ENCODE measurements around the gene THOC5.
A peak's percentile ranks its signal among the peaks of the same experiment; 100 is the strongest.
"Not testable (repeated sequence)": the region's sequence is repeated elsewhere in the genome, so short reads cannot be mapped to it uniquely, and the experiment has no call there.

THOC5 gene

GRCh38 chr22:29503811-29504372 lies 49.7 kb downstream of the THOC5 start:
- DNase-seq, result peak; percentile 90

DNA sequence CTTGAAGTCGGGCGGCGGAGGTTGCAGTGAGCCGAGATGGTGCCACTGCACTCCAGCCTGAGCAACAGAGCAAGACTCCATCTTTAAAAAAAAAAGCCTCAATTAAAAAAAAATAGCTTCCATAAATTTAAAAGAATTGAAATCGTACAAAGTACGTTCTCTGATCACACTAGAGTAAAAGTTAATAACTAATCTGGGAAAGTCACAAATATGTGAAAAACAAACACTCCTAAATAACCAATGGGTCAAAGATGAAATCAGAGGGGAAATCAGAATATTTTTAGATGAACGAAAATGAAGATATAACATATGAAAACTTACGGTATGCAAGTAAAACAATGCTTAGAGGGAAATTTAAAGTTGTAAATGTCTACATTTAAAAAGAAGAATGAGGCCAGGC lies 53.7 kb downstream of the THOC5 start:
- no peak for DNase-seq

- no peak for DNase-seq
Measured at GRCh38 chr22:29493636-29494035, 59.9 kb downstream of the THOC5 start.

DNA sequence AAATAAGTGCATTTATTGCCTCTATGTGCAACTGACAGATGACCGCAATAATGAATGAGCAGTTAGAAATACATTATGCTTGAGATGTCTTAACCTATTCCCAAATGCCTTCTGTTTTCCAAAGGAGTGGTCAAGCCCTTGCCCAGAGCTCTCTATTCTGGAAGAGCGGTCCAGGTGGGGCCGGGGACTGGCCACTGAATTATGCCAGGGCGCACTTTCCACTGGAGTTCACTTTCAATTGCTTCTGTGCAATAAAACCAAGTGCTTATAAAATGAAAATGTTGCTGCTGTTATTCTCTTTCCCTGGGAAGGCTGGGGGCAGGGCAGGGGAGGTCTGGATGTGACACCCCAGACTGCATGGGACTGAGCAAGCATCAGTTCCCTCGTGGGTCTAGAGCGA lies 62.5 kb downstream of the THOC5 start:
- no peak for DNase-seq

DNA sequence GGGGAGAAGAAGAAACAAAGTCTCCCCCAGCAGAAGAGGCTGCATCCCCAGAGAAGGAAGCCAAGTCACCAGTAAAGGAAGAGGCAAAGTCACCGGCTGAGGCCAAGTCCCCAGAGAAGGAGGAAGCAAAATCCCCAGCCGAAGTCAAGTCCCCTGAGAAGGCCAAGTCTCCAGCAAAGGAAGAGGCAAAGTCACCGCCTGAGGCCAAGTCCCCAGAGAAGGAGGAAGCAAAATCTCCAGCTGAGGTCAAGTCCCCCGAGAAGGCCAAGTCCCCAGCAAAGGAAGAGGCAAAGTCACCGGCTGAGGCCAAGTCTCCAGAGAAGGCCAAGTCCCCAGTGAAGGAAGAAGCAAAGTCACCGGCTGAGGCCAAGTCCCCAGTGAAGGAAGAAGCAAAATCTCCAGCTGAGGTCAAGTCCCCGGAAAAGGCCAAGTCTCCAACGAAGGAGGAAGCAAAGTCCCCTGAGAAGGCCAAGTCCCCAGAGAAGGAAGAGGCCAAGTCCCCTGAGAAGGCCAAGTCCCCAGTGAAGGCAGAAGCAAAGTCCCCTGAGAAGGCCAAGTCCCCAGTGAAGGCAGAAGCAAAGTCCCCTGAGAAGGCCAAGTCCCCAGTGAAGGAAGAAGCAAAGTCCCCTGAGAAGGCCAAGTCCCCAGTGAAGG lies 64.3 kb downstream of the THOC5 start:
- DNase-seq, result not testable (repeated sequence)

GRCh38 chr22:29487426-29487986 lies 66.1 kb downstream of the THOC5 start:
- no peak for DNase-seq

DNA sequence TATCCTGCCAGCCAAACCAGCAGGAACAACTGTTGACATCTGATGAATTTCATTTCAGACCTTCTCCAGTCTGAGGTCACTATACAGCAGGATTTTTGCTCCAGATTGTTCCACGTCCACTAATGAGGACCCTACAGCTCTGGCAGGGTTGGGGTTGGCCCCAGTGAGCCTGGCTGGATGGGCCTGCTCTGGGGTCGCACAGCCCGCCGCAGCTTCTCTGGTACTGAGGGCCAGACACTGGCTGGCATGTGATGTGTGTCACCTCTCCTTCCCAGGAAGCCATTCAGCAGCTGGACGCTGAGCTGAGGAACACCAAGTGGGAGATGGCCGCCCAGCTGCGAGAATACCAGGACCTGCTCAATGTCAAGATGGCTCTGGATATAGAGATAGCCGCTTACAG lies 68.1 kb downstream of the THOC5 start:
- DNase-seq, result no peak

GRCh38 chr22:29484642-29485041 lies 68.9 kb downstream of the THOC5 start:
- no peak for DNase-seq

DNA sequence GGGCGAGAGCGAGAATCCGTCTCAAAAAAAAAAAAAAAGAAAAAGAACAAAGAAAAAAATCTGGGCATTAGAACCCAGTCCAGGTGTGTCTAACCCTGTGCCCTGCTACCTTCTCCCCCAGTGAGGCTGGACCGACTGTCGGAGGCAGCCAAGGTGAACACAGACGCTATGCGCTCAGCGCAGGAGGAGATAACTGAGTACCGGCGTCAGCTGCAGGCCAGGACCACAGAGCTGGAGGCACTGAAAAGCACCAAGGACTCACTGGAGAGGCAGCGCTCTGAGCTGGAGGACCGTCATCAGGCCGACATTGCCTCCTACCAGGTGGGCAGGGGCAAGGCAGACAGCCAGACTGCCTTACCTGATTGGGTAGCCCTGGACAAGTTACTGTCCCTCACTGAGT lies 70.3 kb downstream of the THOC5 start:
- no peak for DNase-seq

- DNase-seq, result no peak
Measured at GRCh38 chr22:29482726-29483125, 70.8 kb downstream of the THOC5 start.

DNA sequence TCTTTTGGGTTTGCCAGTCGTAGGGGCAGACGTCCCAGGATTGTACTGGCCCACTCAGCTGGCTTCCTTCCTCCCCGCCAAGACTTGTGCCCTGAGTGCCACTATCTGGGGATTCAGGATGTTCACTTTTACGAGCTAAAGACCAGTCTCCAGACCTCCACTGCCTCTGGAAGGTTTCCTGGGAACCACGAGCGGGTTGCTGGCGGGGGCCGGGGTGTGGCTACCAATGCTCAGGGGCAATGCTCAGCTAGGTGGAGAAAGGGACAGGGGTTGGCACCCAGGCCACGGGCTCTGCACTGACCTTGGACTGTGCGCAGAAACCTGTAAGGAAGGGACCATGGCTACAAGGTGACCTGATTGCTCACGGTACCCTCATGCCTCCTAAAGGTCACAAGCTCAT lies 71.3 kb downstream of the THOC5 start:
- no peak for DNase-seq

GRCh38 chr22:29481265-29482000 lies 72.1 kb downstream of the THOC5 start:
- DNase-seq, result no peak

- peak; percentile 77 for DNase-seq
Measured at GRCh38 chr22:29480512-29481264, 72.9 kb downstream of the THOC5 start.

DNA sequence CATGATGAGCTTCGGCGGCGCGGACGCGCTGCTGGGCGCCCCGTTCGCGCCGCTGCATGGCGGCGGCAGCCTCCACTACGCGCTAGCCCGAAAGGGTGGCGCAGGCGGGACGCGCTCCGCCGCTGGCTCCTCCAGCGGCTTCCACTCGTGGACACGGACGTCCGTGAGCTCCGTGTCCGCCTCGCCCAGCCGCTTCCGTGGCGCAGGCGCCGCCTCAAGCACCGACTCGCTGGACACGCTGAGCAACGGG lies 73.4 kb downstream of the THOC5 start:
- DNase-seq, result no peak

DNA sequence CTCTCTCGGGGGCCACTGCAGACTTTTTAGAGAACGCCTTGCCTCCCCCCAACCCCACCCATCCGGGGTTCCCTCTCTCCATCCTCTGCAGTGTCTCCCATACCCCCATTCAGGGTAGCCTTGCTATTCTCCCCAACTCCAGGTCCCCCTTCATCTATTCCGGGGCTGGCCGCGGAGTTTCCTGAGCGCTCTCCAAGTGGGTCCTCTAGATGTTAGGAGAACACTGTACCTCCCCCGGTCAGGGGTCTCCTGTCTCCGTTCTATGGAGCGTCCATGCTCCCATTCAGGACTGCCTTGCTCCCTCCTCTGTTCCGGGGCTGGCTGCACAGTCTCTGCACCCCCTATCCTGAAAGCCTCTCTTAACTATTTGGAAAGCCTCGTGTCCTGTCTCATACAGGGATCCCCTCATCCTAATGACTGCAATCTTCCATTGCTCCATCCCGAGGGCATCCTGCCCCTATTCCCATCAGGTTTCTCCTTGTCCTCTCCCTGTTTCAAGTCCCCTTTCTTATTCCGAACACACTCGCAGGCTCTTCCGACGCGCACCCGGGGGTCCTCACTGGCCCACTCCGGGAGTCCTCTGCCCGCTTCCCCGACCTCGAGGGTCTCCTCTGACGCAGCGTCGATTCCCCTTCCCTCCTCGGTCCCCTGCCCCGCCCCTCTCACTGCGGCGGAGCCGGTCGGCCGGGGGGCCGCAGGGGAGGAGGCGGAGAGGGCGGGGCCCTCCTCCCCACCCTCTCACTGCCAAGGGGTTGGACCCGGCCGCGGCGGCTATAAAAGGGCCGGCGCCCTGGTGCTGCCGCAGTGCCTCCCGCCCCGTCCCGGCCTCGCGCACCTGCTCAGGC lies 73.9 kb downstream of the THOC5 start, which contains the start of gene NEFH:
TSS of gene NEFH (plus strand) at position 802 of the 845 bp plus-strand sequence. CDS start 45 bp downstream, outside the sequence.
- DNase-seq, result no peak

- no peak for DNase-seq
Measured at GRCh38 chr22:29478326-29479276, 75.0 kb downstream of the THOC5 start.

- no peak for DNase-seq
Measured at GRCh38 chr22:29477723-29478318, 75.7 kb downstream of the THOC5 start.

- no peak for DNase-seq
Measured at GRCh38 chr22:29476116-29476515, 77.4 kb downstream of the THOC5 start.

GRCh38 chr22:29475550-29475949 lies 78.0 kb downstream of the THOC5 start:
- DNase-seq, result no peak

DNA sequence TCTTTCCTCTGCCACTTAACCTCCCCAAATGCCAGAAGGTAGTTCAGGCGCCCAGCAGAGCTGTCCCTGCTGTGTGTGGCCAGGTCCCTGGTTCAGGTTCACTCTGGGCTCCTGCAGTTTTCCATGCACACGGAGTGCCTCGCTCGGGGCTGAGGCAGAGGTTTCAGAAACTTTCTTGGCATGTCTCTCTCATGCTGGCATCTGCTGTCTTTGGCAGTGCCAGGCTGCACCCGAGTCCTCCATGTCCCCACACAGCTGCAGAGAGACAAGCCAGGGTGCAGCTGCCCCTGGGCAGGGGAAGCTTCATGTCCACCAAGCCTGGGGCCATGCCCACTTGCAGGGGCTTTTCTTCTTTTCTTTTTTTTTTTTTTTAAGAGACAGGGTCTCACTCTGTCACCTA lies 80.6 kb downstream of the THOC5 start:
- DNase-seq, result no peak

Measured in fibroblast of skin of right quadriceps (primary cell).